ENCODE results near the gene NOL6. TPM values are rescaled to one million over a fixed set of nuclear protein-coding genes. Genes with fewer than 3 reads are reported as not detected.

The NOL6 gene
- total and polyA plus RNA-seq, 2 of the 13 experiments (the other 11 are each of a cell fraction or from before 2014, with no cell fraction given), result 17.0 to 30.2 TPM

DNA sequence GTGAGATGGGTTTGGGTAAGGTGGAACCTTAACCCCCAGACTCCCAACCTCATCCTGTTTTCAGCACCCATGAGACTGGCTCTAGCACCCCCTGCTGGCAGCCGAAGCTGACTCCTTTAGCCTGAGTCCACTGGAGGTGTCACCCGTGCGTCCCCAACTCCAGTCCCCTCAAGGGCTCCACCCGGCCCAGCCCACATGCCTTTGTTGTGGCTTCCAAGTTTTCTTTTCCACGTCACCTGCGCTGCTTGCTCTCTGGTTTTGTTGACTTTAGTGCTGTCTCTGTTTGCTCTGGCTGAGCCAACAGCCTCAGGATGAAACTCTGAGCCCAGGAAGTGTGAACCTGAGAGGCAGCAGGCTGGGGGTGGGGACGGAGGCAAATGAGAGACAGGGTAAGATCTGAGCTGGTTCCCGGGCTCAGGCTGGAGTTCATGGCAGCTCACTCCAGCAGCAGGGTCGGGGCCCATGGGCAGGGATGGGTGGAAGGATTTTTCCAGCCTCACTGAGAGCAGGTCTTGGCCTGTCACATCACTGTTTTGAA is 58.2 kb downstream of the NOL6 start (continued):
- no peak for TF ChIP-seq ZC3H4 (CRISPR knock-in tag; IDR thresholded peaks at IDR 0.05; ENCODE audit: borderline replicate concordance)
- TF ChIP-seq, protein P1, sequence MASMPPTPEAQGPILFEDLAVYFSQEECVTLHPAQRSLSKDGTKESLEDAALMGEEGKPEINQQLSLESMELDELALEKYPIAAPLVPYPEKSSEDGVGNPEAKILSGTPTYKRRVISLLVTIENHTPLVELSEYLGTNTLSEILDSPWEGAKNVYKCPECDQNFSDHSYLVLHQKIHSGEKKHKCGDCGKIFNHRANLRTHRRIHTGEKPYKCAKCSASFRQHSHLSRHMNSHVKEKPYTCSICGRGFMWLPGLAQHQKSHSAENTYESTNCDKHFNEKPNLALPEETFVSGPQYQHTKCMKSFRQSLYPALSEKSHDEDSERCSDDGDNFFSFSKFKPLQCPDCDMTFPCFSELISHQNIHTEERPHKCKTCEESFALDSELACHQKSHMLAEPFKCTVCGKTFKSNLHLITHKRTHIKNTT (CRISPR knock-in tag; IDR thresholded peaks at IDR 0.05), result no peak
- TF ChIP-seq, protein P2, sequence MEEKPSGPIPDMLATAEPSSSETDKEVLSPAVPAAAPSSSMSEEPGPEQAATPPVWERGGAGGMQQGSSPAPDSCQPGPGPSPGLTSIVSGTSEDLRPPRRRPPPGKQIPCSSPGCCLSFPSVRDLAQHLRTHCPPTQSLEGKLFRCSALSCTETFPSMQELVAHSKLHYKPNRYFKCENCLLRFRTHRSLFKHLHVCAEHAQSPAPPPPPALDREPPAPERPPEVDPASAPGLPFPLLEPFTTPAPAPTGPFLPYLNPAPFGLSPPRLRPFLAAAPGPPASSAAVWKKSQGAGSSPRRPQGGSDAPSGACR (CRISPR knock-in tag; IDR thresholded peaks at IDR 0.05), result peak; percentile 92
- peak; percentile 82; the same call in 1 of the 2 replicates for TF ChIP-seq NFKB2 (CRISPR knock-in tag; IDR thresholded peaks at IDR 0.05; ENCODE audit: borderline replicate concordance)
- no peak; the same call in 1 of the 2 replicates for TF ChIP-seq RFX3 (CRISPR knock-in tag; IDR thresholded peaks at IDR 0.05)
- TF ChIP-seq, protein P3, sequence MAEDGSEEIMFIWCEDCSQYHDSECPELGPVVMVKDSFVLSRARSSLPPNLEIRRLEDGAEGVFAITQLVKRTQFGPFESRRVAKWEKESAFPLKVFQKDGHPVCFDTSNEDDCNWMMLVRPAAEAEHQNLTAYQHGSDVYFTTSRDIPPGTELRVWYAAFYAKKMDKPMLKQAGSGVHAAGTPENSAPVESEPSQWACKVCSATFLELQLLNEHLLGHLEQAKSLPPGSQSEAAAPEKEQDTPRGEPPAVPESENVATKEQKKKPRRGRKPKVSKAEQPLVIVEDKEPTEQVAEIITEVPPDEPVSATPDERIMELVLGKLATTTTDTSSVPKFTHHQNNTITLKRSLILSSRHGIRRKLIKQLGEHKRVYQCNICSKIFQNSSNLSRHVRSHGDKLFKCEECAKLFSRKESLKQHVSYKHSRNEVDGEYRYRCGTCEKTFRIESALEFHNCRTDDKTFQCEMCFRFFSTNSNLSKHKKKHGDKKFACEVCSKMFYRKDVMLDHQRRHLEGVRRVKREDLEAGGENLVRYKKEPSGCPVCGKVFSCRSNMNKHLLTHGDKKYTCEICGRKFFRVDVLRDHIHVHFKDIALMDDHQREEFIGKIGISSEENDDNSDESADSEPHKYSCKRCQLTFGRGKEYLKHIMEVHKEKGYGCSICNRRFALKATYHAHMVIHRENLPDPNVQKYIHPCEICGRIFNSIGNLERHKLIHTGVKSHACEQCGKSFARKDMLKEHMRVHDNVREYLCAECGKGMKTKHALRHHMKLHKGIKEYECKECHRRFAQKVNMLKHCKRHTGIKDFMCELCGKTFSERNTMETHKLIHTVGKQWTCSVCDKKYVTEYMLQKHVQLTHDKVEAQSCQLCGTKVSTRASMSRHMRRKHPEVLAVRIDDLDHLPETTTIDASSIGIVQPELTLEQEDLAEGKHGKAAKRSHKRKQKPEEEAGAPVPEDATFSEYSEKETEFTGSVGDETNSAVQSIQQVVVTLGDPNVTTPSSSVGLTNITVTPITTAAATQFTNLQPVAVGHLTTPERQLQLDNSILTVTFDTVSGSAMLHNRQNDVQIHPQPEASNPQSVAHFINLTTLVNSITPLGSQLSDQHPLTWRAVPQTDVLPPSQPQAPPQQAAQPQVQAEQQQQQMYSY (CRISPR knock-in tag; IDR thresholded peaks at IDR 0.05), result peak; percentile 75
- TF ChIP-seq SPEN (CRISPR knock-in tag; IDR thresholded peaks at IDR 0.05; ENCODE audit: low read depth), result peak; percentile 87
- TF ChIP-seq ZNF562 (CRISPR knock-in tag; IDR thresholded peaks at IDR 0.05; ENCODE audit: borderline replicate concordance), result no peak
- peak; percentile 85 for TF ChIP-seq THAP11 (CRISPR knock-in tag; IDR thresholded peaks at IDR 0.05)
- TF ChIP-seq, protein P4, sequence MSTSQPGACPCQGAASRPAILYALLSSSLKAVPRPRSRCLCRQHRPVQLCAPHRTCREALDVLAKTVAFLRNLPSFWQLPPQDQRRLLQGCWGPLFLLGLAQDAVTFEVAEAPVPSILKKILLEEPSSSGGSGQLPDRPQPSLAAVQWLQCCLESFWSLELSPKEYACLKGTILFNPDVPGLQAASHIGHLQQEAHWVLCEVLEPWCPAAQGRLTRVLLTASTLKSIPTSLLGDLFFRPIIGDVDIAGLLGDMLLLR (CRISPR knock-in tag; IDR thresholded peaks at IDR 0.05), result peak; percentile 56
- no peak for TF ChIP-seq ZNF24 (IDR thresholded peaks at IDR 0.05)
- TF ChIP-seq, protein P5, sequence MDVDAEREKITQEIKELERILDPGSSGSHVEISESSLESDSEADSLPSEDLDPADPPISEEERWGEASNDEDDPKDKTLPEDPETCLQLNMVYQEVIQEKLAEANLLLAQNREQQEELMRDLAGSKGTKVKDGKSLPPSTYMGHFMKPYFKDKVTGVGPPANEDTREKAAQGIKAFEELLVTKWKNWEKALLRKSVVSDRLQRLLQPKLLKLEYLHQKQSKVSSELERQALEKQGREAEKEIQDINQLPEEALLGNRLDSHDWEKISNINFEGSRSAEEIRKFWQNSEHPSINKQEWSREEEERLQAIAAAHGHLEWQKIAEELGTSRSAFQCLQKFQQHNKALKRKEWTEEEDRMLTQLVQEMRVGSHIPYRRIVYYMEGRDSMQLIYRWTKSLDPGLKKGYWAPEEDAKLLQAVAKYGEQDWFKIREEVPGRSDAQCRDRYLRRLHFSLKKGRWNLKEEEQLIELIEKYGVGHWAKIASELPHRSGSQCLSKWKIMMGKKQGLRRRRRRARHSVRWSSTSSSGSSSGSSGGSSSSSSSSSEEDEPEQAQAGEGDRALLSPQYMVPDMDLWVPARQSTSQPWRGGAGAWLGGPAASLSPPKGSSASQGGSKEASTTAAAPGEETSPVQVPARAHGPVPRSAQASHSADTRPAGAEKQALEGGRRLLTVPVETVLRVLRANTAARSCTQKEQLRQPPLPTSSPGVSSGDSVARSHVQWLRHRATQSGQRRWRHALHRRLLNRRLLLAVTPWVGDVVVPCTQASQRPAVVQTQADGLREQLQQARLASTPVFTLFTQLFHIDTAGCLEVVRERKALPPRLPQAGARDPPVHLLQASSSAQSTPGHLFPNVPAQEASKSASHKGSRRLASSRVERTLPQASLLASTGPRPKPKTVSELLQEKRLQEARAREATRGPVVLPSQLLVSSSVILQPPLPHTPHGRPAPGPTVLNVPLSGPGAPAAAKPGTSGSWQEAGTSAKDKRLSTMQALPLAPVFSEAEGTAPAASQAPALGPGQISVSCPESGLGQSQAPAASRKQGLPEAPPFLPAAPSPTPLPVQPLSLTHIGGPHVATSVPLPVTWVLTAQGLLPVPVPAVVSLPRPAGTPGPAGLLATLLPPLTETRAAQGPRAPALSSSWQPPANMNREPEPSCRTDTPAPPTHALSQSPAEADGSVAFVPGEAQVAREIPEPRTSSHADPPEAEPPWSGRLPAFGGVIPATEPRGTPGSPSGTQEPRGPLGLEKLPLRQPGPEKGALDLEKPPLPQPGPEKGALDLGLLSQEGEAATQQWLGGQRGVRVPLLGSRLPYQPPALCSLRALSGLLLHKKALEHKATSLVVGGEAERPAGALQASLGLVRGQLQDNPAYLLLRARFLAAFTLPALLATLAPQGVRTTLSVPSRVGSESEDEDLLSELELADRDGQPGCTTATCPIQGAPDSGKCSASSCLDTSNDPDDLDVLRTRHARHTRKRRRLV (CRISPR knock-in tag; IDR thresholded peaks at IDR 0.05), result peak; percentile 59; the same call in 1 of the 2 replicates
- no peak for TF ChIP-seq HDAC6 (IDR thresholded peaks at IDR 0.05; ENCODE audit: low read depth, low read length)
- TF ChIP-seq TARDBP (CRISPR knock-in tag; IDR thresholded peaks at IDR 0.05), result peak; percentile 99
- TF ChIP-seq ZNF577 (CRISPR knock-in tag; IDR thresholded peaks at IDR 0.05; ENCODE audit: borderline replicate concordance, low read depth), result no peak
- TF ChIP-seq ZNF329 (CRISPR knock-in tag; IDR thresholded peaks at IDR 0.05; ENCODE audit: low read depth), result peak; percentile 91
- TF ChIP-seq, protein P6, sequence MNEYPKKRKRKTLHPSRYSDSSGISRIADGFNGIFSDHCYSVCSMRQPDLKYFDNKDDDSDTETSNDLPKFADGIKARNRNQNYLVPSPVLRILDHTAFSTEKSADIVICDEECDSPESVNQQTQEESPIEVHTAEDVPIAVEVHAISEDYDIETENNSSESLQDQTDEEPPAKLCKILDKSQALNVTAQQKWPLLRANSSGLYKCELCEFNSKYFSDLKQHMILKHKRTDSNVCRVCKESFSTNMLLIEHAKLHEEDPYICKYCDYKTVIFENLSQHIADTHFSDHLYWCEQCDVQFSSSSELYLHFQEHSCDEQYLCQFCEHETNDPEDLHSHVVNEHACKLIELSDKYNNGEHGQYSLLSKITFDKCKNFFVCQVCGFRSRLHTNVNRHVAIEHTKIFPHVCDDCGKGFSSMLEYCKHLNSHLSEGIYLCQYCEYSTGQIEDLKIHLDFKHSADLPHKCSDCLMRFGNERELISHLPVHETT (CRISPR knock-in tag; conservative IDR thresholded peaks at IDR 0.05), result peak; percentile 65; the same call in 1 of the 2 replicates

All from HepG2 (cell line).